CD8-positive, alpha-beta memory T cell (primary cell): ENCODE data around the gene CFD. TPM values are rescaled to one million over a fixed set of nuclear protein-coding genes. Genes with fewer than 3 reads are reported as not detected.
A peak's percentile ranks its signal among the peaks of the same experiment; 100 is the strongest.

Experiments used
- CTCF ChIA-PET: fragments of 350-600 bp; sonication (Branson Sonifier 250); formaldehyde crosslinking; loops from one replicate; lab custom pipeline; 2021; ENCODE audit warnings: antibody characterized with exemption; lab: Charles Lee
- POLR2A ChIA-PET: fragments of 350-600 bp; sonication (Branson Sonifier 250); formaldehyde crosslinking; loops from one replicate; lab custom pipeline; 2021; ENCODE audit warnings: antibody characterized with exemption; lab: Charles Lee
- DNase-seq, 5 donors: peaks; one replicate each; pipeline versions ENCODE4 v3.0.0 to v3.0.0-alpha.2; 2020 to 2022; ENCODE audit warnings: mixed read lengths in 1 of 5
- H3K27ac ChIP-seq: one replicate; pipeline ENCODE4 v1.7.0; 2013; ENCODE audit warnings: low read depth, mild to moderate bottlenecking, low read length, moderate library complexity
- H3K27me3 ChIP-seq: 2 replicates; pipeline ENCODE4 v1.7.0; 2013; ENCODE audit warnings: low read length, mild to moderate bottlenecking; ENCODE audit not compliant: insufficient read depth, poor library complexity, severe bottlenecking
- H3K36me3 ChIP-seq: 2 replicates; pipeline ENCODE4 v1.7.0; 2013; ENCODE audit warnings: mild to moderate bottlenecking, low read length, moderate library complexity; ENCODE audit not compliant: insufficient read depth
- H3K4me1 ChIP-seq: 2 replicates; pipeline ENCODE4 v1.7.0; 2013; ENCODE audit warnings: mild to moderate bottlenecking, low read length, moderate library complexity; ENCODE audit not compliant: insufficient read depth
- H3K4me3 ChIP-seq: 2 replicates; pipeline ENCODE4 v1.7.0; 2013; ENCODE audit warnings: mild to moderate bottlenecking, low read length
- H3K9me3 ChIP-seq: 2 replicates; pipeline ENCODE4 v1.7.0; 2013; ENCODE audit warnings: mild to moderate bottlenecking, low read length
- H3K27ac Mint-ChIP-seq, 8 donors: one replicate each; pipeline ENCODE4 v1.8.0; 2020 to 2021; ENCODE audit warnings: mixed read lengths in 8 of 8, mild to moderate bottlenecking in 6 of 8, inconsistent platforms in 3 of 8, moderate library complexity in 3 of 8
- H3K27me3 Mint-ChIP-seq, 2 donors: one replicate each; pipeline ENCODE4 v1.8.0; 2020 to 2021; ENCODE audit warnings: mixed read lengths in 2 of 2, mild to moderate bottlenecking in 1 of 2, moderate library complexity in 1 of 2
- H3K36me3 Mint-ChIP-seq, 3 donors: one replicate each; pipeline ENCODE4 v1.8.0; 2020 to 2021; ENCODE audit warnings: mixed read lengths in 3 of 3, inconsistent platforms in 1 of 3, mild to moderate bottlenecking in 1 of 3
- H3K4me1 Mint-ChIP-seq, 3 donors: one replicate each; pipeline ENCODE4 v1.8.0; 2020 to 2021; ENCODE audit warnings: mixed read lengths in 3 of 3, inconsistent platforms in 1 of 3, mild to moderate bottlenecking in 1 of 3
- H3K4me3 Mint-ChIP-seq, 7 donors: one replicate each; pipeline ENCODE4 v1.8.0; 2020 to 2021; ENCODE audit warnings: mixed read lengths in 7 of 7, mild to moderate bottlenecking in 6 of 7, moderate library complexity in 4 of 7, inconsistent platforms in 2 of 7
- H3K9me3 Mint-ChIP-seq, 5 donors: one replicate each; pipeline ENCODE4 v1.8.0; 2020 to 2022; ENCODE audit warnings: mixed read lengths in 5 of 5, mild to moderate bottlenecking in 3 of 5, moderate library complexity in 2 of 5, inconsistent platforms in 1 of 5
- polyA plus RNA-seq: library from polyadenylated mRNA; unstranded; fragments of 300-500 nt; fragmentation: Illumina TruSeq; gene quantifications from one replicate; pipeline ENCODE4 v1.2.3, GENCODE V29; 2021
- total RNA-seq, 2 experiments: library from RNA; stranded (reverse); gene quantifications; one replicate each; pipeline ENCODE4 v1.2.3, GENCODE V29; 2021

Gene CFD
- total and polyA plus RNA-seq, 3 experiments from 2014 or later, result 0.89 to 6.9 (median 1.5) TPM

GRCh38 chr19:903266-903797, 43.9 kb downstream of the CFD start:
- Mint-ChIP-seq H3K27me3 (no peaks in the 10 kb centered on the region), H3K36me3 (peaks cover 0 to 42% (median 0%) of the 10 kb centered on the region in 3 donors), H3K9me3 (no peaks in the 10 kb centered on the region), H3K4me1 (peaks cover 18 to 59% (median 19%) of the 10 kb centered on the region in 3 donors), H3K27ac (no peak overlapping the region), H3K4me3 (no peak overlapping the region)
- Histone ChIP-seq H3K27ac (no peak overlapping the region), H3K36me3 (peaks cover 6% of the 10 kb centered on the region), H3K27me3 (no peaks in the 10 kb centered on the region), H3K9me3 (no peaks in the 10 kb centered on the region), H3K4me1 (peaks cover 40% of the 10 kb centered on the region), H3K4me3 (no peak overlapping the region)
- ChIA-PET CTCF (interaction anchor here (0.8 to 3.3 kb wide), 2 partner anchors 37 to 40 kb away, joined by 4 to 13 read pairs; no protein-coding TSS in a partner anchor), POLR2A (interaction anchor here (1.2 to 2.0 kb wide), 2 partner anchors 10 to 11 kb away, joined by 4 to 9 read pairs; partner anchors contain the start of genes MED16 and RNU6-9)
- no peak for DNase-seq

GRCh38 chr19:904545-904944, 45.1 kb downstream of the CFD start:
- Histone ChIP-seq H3K4me3 (no peak overlapping the region), H3K4me1 (peaks cover 43% of the 10 kb centered on the region), H3K36me3 (peaks cover 6% of the 10 kb centered on the region), H3K9me3 (no peaks in the 10 kb centered on the region), H3K27me3 (no peaks in the 10 kb centered on the region), H3K27ac (no peak overlapping the region)
- peak overlapping the region in 5 of 8 donors; percentile 26 to 74 (median 63) for H3K27ac Mint-ChIP-seq
- POLR2A ChIA-PET, result interaction anchor here (6.2 kb wide), 1 partner anchor 10 kb away, joined by 77 read pairs; the partner anchor contains the start of genes MED16 and RNU6-9
- H3K4me1 Mint-ChIP-seq, result peaks cover 29 to 67% (median 30%) of the 10 kb centered on the region in 3 donors
- DNase-seq, result no peak
- peaks cover 2 to 38% (median 3%) of the 10 kb centered on the region in 3 donors for H3K36me3 Mint-ChIP-seq
- H3K9me3 Mint-ChIP-seq, result peaks cover 0 to 2% (median 0%) of the 10 kb centered on the region in 5 donors
- H3K4me3 Mint-ChIP-seq, result no peak overlapping the region
- no peaks in the 10 kb centered on the region for H3K27me3 Mint-ChIP-seq
- CTCF ChIA-PET, result interaction anchor here (1.0 to 3.3 kb wide), 2 partner anchors 16 to 41 kb away, joined by 3 to 13 read pairs; no protein-coding TSS in a partner anchor

GRCh38 chr19:906480-906879, 47.0 kb downstream of the CFD start:
- H3K4me3 ChIP-seq, result no peak overlapping the region
- H3K4me3 Mint-ChIP-seq, result peak overlapping the region in 5 of 7 donors; percentile 6 to 86 (median 33)
- peaks cover 36 to 72% (median 42%) of the 10 kb centered on the region in 3 donors for H3K4me1 Mint-ChIP-seq
- DNase-seq, result peak in 1 of 5 donors; percentile 46
- H3K9me3 ChIP-seq, result no peaks in the 10 kb centered on the region
- no peaks in the 10 kb centered on the region for H3K27me3 ChIP-seq
- peaks cover 4 to 30% (median 5%) of the 10 kb centered on the region in 3 donors for H3K36me3 Mint-ChIP-seq
- H3K27me3 Mint-ChIP-seq, result no peaks in the 10 kb centered on the region
- peak overlapping the region; percentile 20 for H3K27ac ChIP-seq
- peak overlapping the region; percentile 57 to 100 (median 94) for H3K27ac Mint-ChIP-seq
- peaks cover 0 to 3% (median 0%) of the 10 kb centered on the region in 5 donors for H3K9me3 Mint-ChIP-seq
- ChIA-PET CTCF (interaction anchor here (1.0 to 5.0 kb wide), 7 partner anchors 13 to 50 kb away, joined by 3 to 50 read pairs (median 4); partner anchors contain the start of genes MED16 and RNU6-9), POLR2A (interaction anchor here (1.3 to 6.2 kb wide), 3 partner anchors 9 to 161 kb away, joined by 4 to 77 read pairs (median 5); partner anchors contain the start of genes ARHGAP45, MED16 and RNU6-9)
- H3K4me1 ChIP-seq, result peaks cover 50% of the 10 kb centered on the region
- peaks cover 6% of the 10 kb centered on the region for H3K36me3 ChIP-seq

- Histone ChIP-seq H3K27ac (peak overlapping the region; percentile 20), H3K27me3 (no peaks in the 10 kb centered on the region), H3K9me3 (no peaks in the 10 kb centered on the region), H3K4me3 (no peak overlapping the region), H3K4me1 (peaks cover 52% of the 10 kb centered on the region), H3K36me3 (peaks cover 6% of the 10 kb centered on the region)
- peak overlapping the region in 6 of 7 donors; percentile 15 to 86 (median 47) for H3K4me3 Mint-ChIP-seq
- H3K27ac Mint-ChIP-seq, result peak overlapping the region; percentile 24 to 100 (median 97)
- no peaks in the 10 kb centered on the region for H3K27me3 Mint-ChIP-seq
- POLR2A ChIA-PET, result interaction anchor here (1.3 to 6.2 kb wide), 3 partner anchors 9 to 160 kb away, joined by 4 to 77 read pairs (median 5); partner anchors contain the start of genes ARHGAP45, MED16 and RNU6-9
- peaks cover 0 to 3% (median 0%) of the 10 kb centered on the region in 5 donors for H3K9me3 Mint-ChIP-seq
- peak in 1 of 5 donors; percentile 53 for DNase-seq
- peaks cover 34 to 67% (median 42%) of the 10 kb centered on the region in 3 donors for H3K4me1 Mint-ChIP-seq
- CTCF ChIA-PET, result interaction anchor here (0.8 to 5.0 kb wide), 12 partner anchors 9 to 359 kb away, joined by 3 to 50 read pairs (median 4); partner anchors contain the start of genes MED16 and RNU6-9
- peaks cover 4 to 22% (median 5%) of the 10 kb centered on the region in 3 donors for H3K36me3 Mint-ChIP-seq
Measured at GRCh38 chr19:907183-907853, 47.9 kb downstream of the CFD start.

- no peak overlapping the region for H3K4me3 ChIP-seq
Measured at GRCh38 chr19:911197-912033, 52.0 kb downstream of the CFD start.

GRCh38 chr19:912181-913079, 53.0 kb downstream of the CFD start:
- Histone ChIP-seq H3K27me3 (no peaks in the 10 kb centered on the region), H3K27ac (peak overlapping the region; percentile 70), H3K4me1 (peaks cover 29% of the 10 kb centered on the region), H3K36me3 (no peaks in the 10 kb centered on the region), H3K4me3 (peak overlapping the region; percentile 59), H3K9me3 (no peaks in the 10 kb centered on the region)
- Mint-ChIP-seq H3K27me3 (peaks cover 0 to 7% of the 10 kb centered on the region in 2 donors), H3K9me3 (peaks cover 0 to 3% (median 0%) of the 10 kb centered on the region in 5 donors), H3K4me1 (peaks cover 23 to 43% (median 31%) of the 10 kb centered on the region in 3 donors), H3K36me3 (peaks cover 4 to 12% (median 7%) of the 10 kb centered on the region in 3 donors), H3K27ac (peak overlapping the region; percentile 73 to 98 (median 84)), H3K4me3 (peak overlapping the region; percentile 80 to 93 (median 86))
- ChIA-PET POLR2A (no interaction called here), CTCF (interaction anchor here (1.4 kb wide), 1 partner anchor 49 kb away, joined by 6 read pairs; no protein-coding TSS in a partner anchor)
- peak in 4 of 5 donors; percentile 48 to 70 (median 56) for DNase-seq

More at GRCh38 chr19:911197-912033, 52.0 kb downstream of the CFD start:
- Histone ChIP-seq H3K9me3 (no peaks in the 10 kb centered on the region), H3K27me3 (no peaks in the 10 kb centered on the region), H3K27ac (peak overlapping the region; percentile 38), H3K4me1 (peaks cover 39% of the 10 kb centered on the region), H3K36me3 (no peaks in the 10 kb centered on the region)
- ChIA-PET CTCF (interaction anchor here (2.8 to 5.0 kb wide), 4 partner anchors 9 to 48 kb away, joined by 6 to 50 read pairs (median 20); partner anchors contain the start of genes MED16 and RNU6-9), POLR2A (interaction anchor here (0.6 to 1.0 kb wide), 2 partner anchors 53 to 1567 kb away, joined by 3 read pairs; no protein-coding TSS in a partner anchor)
- peak in 1 of 5 donors; percentile 63 for DNase-seq
- Mint-ChIP-seq H3K27ac (peak overlapping the region; percentile 78 to 97 (median 91)), H3K36me3 (peaks cover 4 to 14% (median 7%) of the 10 kb centered on the region in 3 donors), H3K4me1 (peaks cover 32 to 50% (median 41%) of the 10 kb centered on the region in 3 donors), H3K9me3 (peaks cover 0 to 3% (median 0%) of the 10 kb centered on the region in 5 donors), H3K27me3 (peaks cover 0 to 7% of the 10 kb centered on the region in 2 donors), H3K4me3 (peak overlapping the region; percentile 65 to 92 (median 81))
